HepG2 (cell line): ENCODE data around the gene C9. TPM values are rescaled to one million over a fixed set of nuclear protein-coding genes. Genes with fewer than 3 reads are reported as not detected.

Experiments
- ATAC-seq: fragments of 200-7000 bp; cut with Tn5 transposase; 3 replicates; pipeline ENCODE4 v1.9.1; 2020; ENCODE audit warnings: mild to moderate bottlenecking, moderate library complexity
- BruUV-seq: library from RNA; stranded (reverse); fragments of 400-500 nt; replicated peaks from 2 replicates; lab custom pipeline; 2021; lab: Mats Ljungman, UMichigan
- CTCF ChIA-PET: fragments of 300-600 bp; formaldehyde crosslinking; extraction: SDS; loops from one replicate; lab custom pipeline; 2021; ENCODE audit warnings: low total read pairs, inconsistent platforms, low intra/inter-chr PET ratio; lab: Yijun Ruan, JAX
- POLR2A ChIA-PET: fragments of 350-600 bp; sonication (Branson Sonifier 250); formaldehyde crosslinking; loops from one replicate; lab custom pipeline; 2020; ENCODE audit warnings: antibody characterized with exemption, inconsistent platforms; lab: Yijun Ruan, JAX
- DNase-seq: peaks from one replicate; pipeline ENCODE4 v3.0.0-alpha.2; 2015; ENCODE audit warnings: low spot score
- FAIRE-seq: peaks from 3 replicates; lab custom pipeline; 2011; peaks lifted over from hg19 to GRCh38; lab: Jason Lieb, UNC
- H2AFZ ChIP-seq: one replicate; pipeline ENCODE4 v1.6.1; 2011; ENCODE audit warnings: low read length, inconsistent platforms
- H3K27ac ChIP-seq: fragments of 300-600 bp; 3 replicates; pipeline ENCODE4 v1.8.0; 2011; ENCODE audit warnings: mixed run types, mild to moderate bottlenecking, mixed read lengths, low read length, inconsistent platforms; ENCODE audit not compliant: insufficient read depth; ENCODE audit errors: extremely low read length
- H3K27me3 ChIP-seq, 2 experiments: fragments of 200-600 bp in 1 of 2; 2 replicates in 1 of 2; 3 replicates in 1 of 2; pipeline versions ENCODE4 v1.6.0 to v1.8.0; 2011; ENCODE audit warnings: low read length in 2 of 2, mild to moderate bottlenecking in 2 of 2, moderate library complexity in 2 of 2, inconsistent platforms in 1 of 2; ENCODE audit not compliant: insufficient read depth in 2 of 2, control insufficient read depth in 1 of 2
- H3K36me3 ChIP-seq, 2 experiments: fragments of 200-600 bp in 1 of 2; replicated peaks in 1 of 2; 2 replicates in 1 of 2; 3 replicates in 1 of 2; pipeline versions ENCODE4 v1.5.1 to v1.8.0; 2011; ENCODE audit warnings: low read length in 2 of 2, inconsistent platforms in 1 of 2; ENCODE audit not compliant: insufficient read depth in 2 of 2, control insufficient read depth in 1 of 2
- H3K4me1 ChIP-seq: 2 replicates; pipeline ENCODE4 v1.5.1; 2012; ENCODE audit warnings: low read length, inconsistent platforms; ENCODE audit not compliant: insufficient read depth
- H3K4me2 ChIP-seq: 2 replicates; pipeline ENCODE4 v1.6.0; 2011; ENCODE audit warnings: low read depth, low read length, inconsistent platforms
- H3K4me3 ChIP-seq, 3 experiments: fragments of 200-600 bp in 1 of 3; sonication (generic), shearing (Covaris generic) in 1 of 3; replicated peaks in 1 of 3; 2 replicates each; pipeline ENCODE4 v1.5.1; 2011 to 2016; ENCODE audit warnings: low read length in 3 of 3, inconsistent platforms in 2 of 3, low read depth in 2 of 3, mild to moderate bottlenecking in 2 of 3, control low read depth in 1 of 3, mixed read lengths in 1 of 3; ENCODE audit not compliant: insufficient read depth in 1 of 3
- H3K79me2 ChIP-seq: one replicate; pipeline ENCODE4 v1.6.1; 2011; ENCODE audit warnings: low read length, inconsistent platforms; ENCODE audit not compliant: insufficient read depth
- H3K9ac ChIP-seq: 2 replicates; pipeline ENCODE4 v1.6.0; 2011; ENCODE audit warnings: mild to moderate bottlenecking, low read depth, low read length, inconsistent platforms; ENCODE audit not compliant: insufficient read depth
- H3K9me3 ChIP-seq: 2 replicates; pipeline ENCODE4 v1.5.1; 2012; ENCODE audit warnings: mild to moderate bottlenecking, low read length
- H4K20me1 ChIP-seq: 2 replicates; pipeline ENCODE4 v1.6.0; 2011; ENCODE audit warnings: inconsistent platforms, mild to moderate bottlenecking, low read length, moderate library complexity; ENCODE audit not compliant: insufficient read depth
- AFF4 ChIP-seq: sonication (generic); formaldehyde crosslinking; IDR thresholded peaks from 2 replicates; pipeline ENCODE4 v1.4.0; 2020; ENCODE audit warnings: missing genetic modification reagents
- HMGXB4 ChIP-seq, 2 experiments: sonication (generic) in 1 of 2; formaldehyde crosslinking in 1 of 2; IDR thresholded peaks; 2 replicates each; pipeline versions ENCODE4 v1.4.0 to v1.6.1; 2018 to 2020; ENCODE audit warnings: missing genetic modification reagents in 2 of 2, borderline replicate concordance in 1 of 2, low read depth in 1 of 2, mild to moderate bottlenecking in 1 of 2, missing biosample characterization in 1 of 2
- KDM2A ChIP-seq: sonication (generic); formaldehyde crosslinking; IDR thresholded peaks from 2 replicates; pipeline ENCODE4 v1.4.0; 2020; ENCODE audit warnings: low read depth, missing genetic modification reagents, borderline replicate concordance
- PBX3 ChIP-seq: sonication (generic); formaldehyde crosslinking; IDR thresholded peaks from 2 replicates; pipeline ENCODE4 v1.8.1; 2023; ENCODE audit warnings: missing genetic modification reagents, inconsistent platforms, borderline replicate concordance
- PHF20 ChIP-seq: sonication (generic); formaldehyde crosslinking; IDR thresholded peaks from 2 replicates; pipeline ENCODE4 v1.5.0; 2020; ENCODE audit warnings: mild to moderate bottlenecking, missing genetic modification reagents
- PLRG1 ChIP-seq: fragments of 450-650 bp; conservative IDR thresholded peaks from 2 replicates; pipeline ENCODE4 v1.6.1; 2016
- SNAPC4 ChIP-seq: sonication (generic); formaldehyde crosslinking; IDR thresholded peaks from 2 replicates; pipeline ENCODE4 v1.4.0; 2020; ENCODE audit warnings: mild to moderate bottlenecking, missing genetic modification reagents
- TBP ChIP-seq: sonication (generic); formaldehyde crosslinking; IDR thresholded peaks from 2 replicates; pipeline ENCODE4 v1.5.0; 2020; ENCODE audit warnings: missing genetic modification reagents
- THAP7 ChIP-seq: sonication (generic); formaldehyde crosslinking; IDR thresholded peaks from 2 replicates; pipeline ENCODE4 v1.8.1; 2023; ENCODE audit warnings: mild to moderate bottlenecking, missing genetic modification reagents
- ZNF24 ChIP-seq: fragments of 450-650 bp; IDR thresholded peaks from 2 replicates; pipeline ENCODE4 v1.6.1; 2017; ENCODE audit warnings: antibody characterized with exemption, mild to moderate bottlenecking
- ZNF816 ChIP-seq: sonication (generic); formaldehyde crosslinking; IDR thresholded peaks from 2 replicates; pipeline ENCODE4 v1.8.0; 2022; ENCODE audit warnings: missing genetic modification reagents, mild to moderate bottlenecking, borderline replicate concordance
- WGBS: methylation state at CpG from one replicate; pipeline ENCODE4 v1.1.6; 2017; ENCODE audit warnings: low lambda C conversion rate; 5-methylcytosine and 5-hydroxymethylcytosine counted together
- in situ Hi-C: cut with HindIII; loops from 2 replicates; pipeline ENCODE4 v1.10.0; 2017; ENCODE audit warnings: low pct_unique_long_range_greater_than_20kb; ENCODE audit not compliant: extremely low pct_ligation_motif_present
- intact Hi-C: fragments of 100-400 bp; cut with micrococcal nuclease; formaldehyde crosslinking; loops from one replicate; pipeline ENCODE4 v1.10.0; 2022; ENCODE audit not compliant: unreplicated experiment
- polyA plus RNA-seq, 8 experiments: library from polyadenylated mRNA; depleted of rRNA in 3 of 8; stranded (reverse) in 7 of 8; unstranded in 1 of 8; fragments of >200 nt; fragmentation: Illumina TruSeq in 4 of 8; extraction: Trizol in 4 of 8; gene quantifications; 2 replicates each; pipeline versions ENCODE4 v1.2.1 to v1.2.3, GENCODE V29; 2011 to 2016; ENCODE audit warnings: low read depth in 4 of 8, missing spikeins in 1 of 8, mixed read lengths in 1 of 8; ENCODE audit not compliant: insufficient read depth in 1 of 8
- total RNA-seq, 5 experiments: library from RNA; depleted of rRNA; stranded (reverse); fragments of >200 nt; fragmentation: Illumina TruSeq; extraction: Trizol; gene quantifications; 2 replicates each; pipeline ENCODE4 v1.2.3, GENCODE V29; 2016; ENCODE audit warnings: low read depth in 1 of 5

Gene C9
- total and polyA plus RNA-seq, 2 of the 13 experiments (the other 11 are each of a cell fraction or from before 2014, with no cell fraction given): not detected

GRCh38 chr5:39373791-39374190 lies 9.5 kb upstream of the C9 start:
- Histone ChIP-seq H3K9me3 (no peaks in the 10 kb centered on the region), H3K36me3 (peaks cover 2 to 6% of the 10 kb centered on the region in 2 experiments; a peak in 3 of 5 replicates), H3K27me3 (no peaks in the 10 kb centered on the region), H3K79me2 (no peaks in the 10 kb centered on the region), H3K4me1 (no peaks in the 10 kb centered on the region), H2AFZ (no peak overlapping the region), H3K9ac (no peak overlapping the region), H3K4me3 (no peak overlapping the region), H3K4me2 (no peak overlapping the region), H4K20me1 (no peaks in the 10 kb centered on the region), H3K27ac (no peak overlapping the region)
- in situ Hi-C loops: no loop called here
- DNase-seq (no peak), ATAC-seq (no peak), FAIRE-seq (no peak)
- CTCF ChIA-PET: interaction anchor here (1.7 kb wide), 1 partner anchor 174 kb away, joined by 5 read pairs; no protein-coding TSS in a partner anchor
- intact Hi-C loops: loop anchor here (10.0 kb wide), 1 partner anchor 229 kb away; no protein-coding TSS in a partner anchor
- no TSS peak for BruUV-seq
- WGBS: 90% methylated on average over 2 of the region's 2 CpGs
- POLR2A ChIA-PET: no interaction called here
- TF ChIP-seq THAP7 (CRISPR knock-in tag): no peak
- no peak for TF ChIP-seq HMGXB4 (CRISPR knock-in tag; IDR thresholded peaks at IDR 0.05; ENCODE audit: borderline replicate concordance in 1 of 2, low read depth in 1 of 2)
- TF ChIP-seq KDM2A (CRISPR knock-in tag): no peak
- no peak for TF ChIP-seq PLRG1
- TF ChIP-seq PHF20 (CRISPR knock-in tag): no peak
- TF ChIP-seq PBX3 (CRISPR knock-in tag): no peak
- TF ChIP-seq TBP: no peak
- no peak for TF ChIP-seq AFF4 (CRISPR knock-in tag)
- no peak for TF ChIP-seq ZNF816 (CRISPR knock-in tag)
- TF ChIP-seq SNAPC4 (CRISPR knock-in tag): no peak
- TF ChIP-seq ZNF24: no peak
